NCI-H2171 (cell line): ENCODE data around the gene JAK3.
"Not testable (repeated sequence)": the region's sequence is repeated elsewhere in the genome, so short reads cannot be mapped to it uniquely, and the experiment has no call there.

ENCODE experiments used
- DNase-seq: peaks from one replicate; lab custom pipeline; 2025; lab: John Stamatoyannopoulos, UW

The JAK3 gene

DNA sequence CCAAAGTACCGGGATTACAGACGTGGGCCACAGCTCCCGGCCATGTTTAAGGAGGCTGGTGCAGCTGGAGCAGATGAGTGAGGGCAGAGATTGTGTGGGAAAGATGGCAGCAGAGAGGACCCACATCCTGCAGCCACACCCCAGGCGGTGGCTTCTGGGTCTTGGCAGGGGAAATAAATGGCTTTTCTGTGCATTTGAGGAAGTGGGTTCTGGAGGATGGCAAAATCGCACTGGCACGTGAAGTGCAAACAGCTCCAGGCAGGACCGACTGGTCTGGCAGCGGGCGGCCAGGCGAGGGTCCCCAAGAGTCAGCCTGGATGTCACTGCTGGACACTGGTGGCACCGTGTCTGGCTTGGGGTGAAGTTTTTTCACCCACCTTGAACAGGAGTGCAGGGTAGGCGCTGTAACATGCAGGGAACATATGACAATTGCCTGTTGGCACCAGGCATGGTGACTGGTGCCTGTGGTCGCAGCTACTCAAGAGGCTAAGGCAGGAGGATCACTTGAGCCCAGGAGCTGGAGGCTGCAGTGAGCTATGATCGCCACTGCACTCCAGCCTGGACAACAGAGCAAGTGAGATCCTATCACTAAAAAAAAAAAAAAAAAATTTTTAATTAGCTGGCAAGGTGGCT lies 44.4 kb downstream of the JAK3 start:
- DNase-seq: no peak

DNA sequence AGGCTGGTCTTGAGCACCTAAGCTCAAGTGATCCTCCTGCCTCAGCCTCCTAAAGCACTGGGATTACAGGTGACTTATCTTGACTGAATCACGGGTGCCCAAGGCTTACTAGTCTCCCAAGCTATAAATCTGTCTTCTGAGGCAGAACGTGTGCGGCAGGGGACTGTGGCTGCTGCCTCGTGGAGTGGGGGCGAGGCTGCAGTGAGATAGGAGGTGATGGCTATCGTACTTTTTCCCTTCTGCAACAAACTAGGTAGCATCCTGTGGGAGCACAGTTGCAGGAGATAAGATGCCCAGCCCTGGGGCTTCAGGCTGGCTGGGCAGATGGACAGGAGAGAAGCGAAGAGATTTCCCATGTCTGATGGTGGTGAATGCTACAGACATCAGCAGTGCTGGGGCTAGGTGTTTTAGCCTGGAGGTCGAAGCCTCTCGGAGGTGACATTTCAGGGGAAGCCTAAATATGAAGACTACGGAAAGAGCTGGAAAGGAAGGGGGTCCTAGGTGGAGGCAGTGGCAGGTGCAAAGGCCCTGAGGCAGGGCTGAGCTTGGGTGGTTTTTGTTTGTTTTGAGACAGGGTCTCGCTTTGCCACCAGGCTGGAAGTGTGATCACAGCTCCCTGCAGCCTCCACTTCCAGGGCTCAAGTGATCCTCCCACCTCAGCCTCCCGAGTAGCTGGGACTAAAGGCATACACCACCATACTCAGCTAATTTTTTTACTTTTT lies 45.5 kb downstream of the JAK3 start:
- no peak for DNase-seq

DNA sequence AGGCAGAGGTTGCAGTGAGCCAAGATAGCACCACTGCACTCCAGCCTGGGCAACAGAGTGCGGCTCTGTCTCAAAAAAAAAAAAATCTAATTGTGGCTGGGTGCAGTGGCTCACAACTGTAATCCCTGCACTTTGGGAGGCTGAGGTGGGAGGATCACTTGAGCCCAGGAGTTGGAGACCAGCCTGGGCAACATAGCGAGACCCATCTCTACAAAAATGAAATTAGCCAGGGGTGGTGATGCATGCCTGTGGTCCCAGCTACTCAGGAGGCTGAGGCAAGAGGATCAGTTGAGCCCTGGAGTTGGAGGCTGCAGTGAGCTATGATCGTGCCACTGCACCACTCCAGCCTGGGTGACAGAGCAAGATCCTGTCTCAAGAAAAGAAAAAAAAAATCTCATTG lies 49.2 kb downstream of the JAK3 start:
- not testable (repeated sequence) for DNase-seq

- DNase-seq: no peak
These were observed 50.2 kb downstream of the JAK3 start for GRCh38 chr19:17797424-17798201.

DNA sequence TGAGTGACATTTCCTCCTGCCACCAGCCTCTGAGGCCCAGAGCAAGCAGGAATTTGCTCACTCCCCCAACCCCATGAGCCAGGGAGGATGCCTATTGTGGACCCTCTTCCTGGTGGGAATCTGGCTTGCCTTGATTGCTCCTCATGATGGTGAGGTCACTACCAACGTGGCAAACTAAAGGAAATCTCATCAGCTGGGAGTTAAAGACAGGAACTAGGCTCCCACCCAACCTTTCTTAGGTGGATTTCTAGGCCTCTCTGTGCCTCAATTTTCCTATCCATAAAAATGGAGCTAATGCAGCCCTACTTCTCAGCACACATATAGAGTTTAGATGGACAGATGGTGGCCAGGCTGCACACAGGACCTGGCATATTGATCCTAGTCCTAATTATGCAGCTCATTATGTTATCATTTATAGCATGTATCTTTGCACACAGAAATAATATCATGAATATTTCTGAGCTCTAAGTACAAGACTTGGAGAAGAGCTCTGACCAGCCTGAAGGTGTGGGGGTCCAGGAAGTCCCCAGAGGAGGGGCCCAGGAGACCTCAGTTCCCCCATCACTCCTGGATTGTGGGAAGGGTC lies 50.9 kb downstream of the JAK3 start:
- no peak for DNase-seq

- no peak for DNase-seq
These were observed 51.6 kb downstream of the JAK3 start for GRCh38 chr19:17796013-17796837.

GRCh38 chr19:17795495-17795856 lies 52.3 kb downstream of the JAK3 start:
- DNase-seq: no peak

GRCh38 chr19:17794731-17795494 lies 52.9 kb downstream of the JAK3 start, which contains the start of gene B3GNT3:
TSS of gene B3GNT3 (plus strand) at chr19:17795138. CDS start at chr19:17807808, 12,670 bp downstream.
- DNase-seq: peak; percentile 62

- DNase-seq: no peak
These were observed 53.4 kb downstream of the JAK3 start for GRCh38 chr19:17794412-17794730.

- DNase-seq: no peak
These were observed 57.6 kb downstream of the JAK3 start for GRCh38 chr19:17790059-17790780.

DNA sequence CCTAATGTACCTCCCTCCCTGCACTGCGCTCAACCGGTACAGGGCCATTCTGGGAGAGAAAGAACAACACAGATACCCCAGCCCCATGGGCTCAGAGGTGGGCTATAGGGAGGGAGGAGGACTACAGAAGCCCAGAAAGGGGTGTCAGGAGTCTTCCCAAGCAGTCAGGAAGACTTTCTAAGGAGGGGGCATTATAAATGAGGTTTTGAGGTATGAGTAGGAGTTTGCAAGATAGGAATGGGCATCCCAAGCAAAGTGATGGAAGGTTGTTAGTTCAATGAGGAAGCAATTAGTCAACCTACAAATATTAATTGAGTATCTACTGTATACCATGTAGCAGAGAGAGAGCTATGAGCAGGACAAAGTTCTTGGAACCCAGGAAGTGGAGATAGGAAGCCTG lies 59.1 kb downstream of the JAK3 start:
- DNase-seq: no peak

- DNase-seq: no peak
These were observed 60.4 kb downstream of the JAK3 start for GRCh38 chr19:17787274-17787913.

DNA sequence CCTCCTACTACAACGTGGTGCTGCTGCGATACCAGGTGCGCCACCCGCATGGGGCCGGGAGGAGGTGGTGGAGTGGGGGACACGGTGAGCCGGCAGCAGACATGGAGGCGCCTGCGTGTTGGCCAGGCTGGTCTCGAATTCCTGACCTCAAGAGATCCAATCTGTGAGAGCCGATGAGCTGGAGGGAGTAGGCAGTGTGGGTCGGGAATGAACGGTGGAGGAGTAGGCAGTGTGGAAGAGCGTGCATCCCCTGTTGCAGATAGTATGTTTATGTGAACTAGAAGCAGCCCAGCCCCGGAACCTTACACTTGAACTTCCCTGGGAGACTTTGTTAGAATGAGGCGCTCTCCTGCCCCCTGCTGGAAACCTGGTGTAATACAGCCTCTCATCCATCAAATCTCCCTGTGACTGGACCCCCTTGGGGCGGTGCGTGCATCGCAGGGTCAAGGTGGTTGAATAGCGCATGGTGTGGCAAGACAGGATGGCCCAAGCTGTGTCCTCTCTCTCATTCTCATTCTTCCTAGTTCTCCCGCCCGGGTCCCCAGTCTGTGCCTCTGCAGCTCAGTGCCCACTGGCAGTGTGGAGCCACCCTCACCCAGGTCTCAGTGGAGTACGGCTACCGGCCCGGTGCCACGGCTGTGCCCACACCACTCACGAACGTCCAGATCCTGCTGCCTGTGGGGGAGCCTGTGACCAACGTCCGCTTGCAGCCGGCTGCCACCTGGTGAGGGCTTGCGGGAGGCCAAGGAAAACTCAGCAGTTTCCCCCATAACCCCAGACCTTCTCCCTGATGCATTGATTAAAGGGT lies 63.4 kb downstream of the JAK3 start:
- peak; percentile 30 for DNase-seq

DNA sequence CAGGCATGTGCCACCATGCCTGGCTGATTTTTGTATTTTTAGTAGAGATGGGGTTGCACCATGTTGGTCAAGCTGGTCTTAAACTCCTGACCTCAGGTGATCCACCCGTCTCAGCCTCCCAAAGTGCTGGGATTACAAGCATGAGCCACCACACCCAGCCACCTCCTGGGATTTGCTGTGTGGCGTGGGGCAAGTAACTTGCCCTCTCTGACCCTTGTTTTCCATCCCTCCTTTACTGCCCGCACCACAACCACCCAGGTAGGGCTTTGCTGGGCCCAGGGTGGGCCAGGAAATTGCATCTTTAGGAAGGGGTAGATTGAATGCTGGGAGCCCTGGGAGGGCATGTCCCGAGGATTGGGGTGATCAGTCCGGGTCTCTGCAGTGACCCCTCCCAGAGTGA lies 64.1 kb downstream of the JAK3 start:
- not testable (repeated sequence) for DNase-seq

DNA sequence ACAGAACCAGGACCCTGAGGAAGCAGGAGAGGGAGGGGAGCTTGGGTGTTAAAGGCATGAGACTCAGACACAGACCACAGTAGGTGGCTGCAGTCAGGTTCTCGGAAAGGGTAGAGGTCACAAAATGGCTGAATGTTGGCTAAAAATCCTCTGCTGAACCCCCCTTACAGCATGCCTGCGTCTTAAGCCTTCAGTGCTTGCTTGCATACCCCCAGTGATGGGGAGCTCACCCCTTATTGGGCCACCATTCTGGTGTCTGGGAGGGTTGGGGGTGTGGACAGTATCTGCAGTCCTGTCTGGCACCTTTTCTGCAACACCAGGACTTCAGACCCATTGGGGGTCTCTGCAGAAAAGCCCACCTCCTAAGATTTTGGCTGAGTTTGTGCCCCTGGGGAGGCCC lies 67.0 kb downstream of the JAK3 start:
- no peak for DNase-seq

DNA sequence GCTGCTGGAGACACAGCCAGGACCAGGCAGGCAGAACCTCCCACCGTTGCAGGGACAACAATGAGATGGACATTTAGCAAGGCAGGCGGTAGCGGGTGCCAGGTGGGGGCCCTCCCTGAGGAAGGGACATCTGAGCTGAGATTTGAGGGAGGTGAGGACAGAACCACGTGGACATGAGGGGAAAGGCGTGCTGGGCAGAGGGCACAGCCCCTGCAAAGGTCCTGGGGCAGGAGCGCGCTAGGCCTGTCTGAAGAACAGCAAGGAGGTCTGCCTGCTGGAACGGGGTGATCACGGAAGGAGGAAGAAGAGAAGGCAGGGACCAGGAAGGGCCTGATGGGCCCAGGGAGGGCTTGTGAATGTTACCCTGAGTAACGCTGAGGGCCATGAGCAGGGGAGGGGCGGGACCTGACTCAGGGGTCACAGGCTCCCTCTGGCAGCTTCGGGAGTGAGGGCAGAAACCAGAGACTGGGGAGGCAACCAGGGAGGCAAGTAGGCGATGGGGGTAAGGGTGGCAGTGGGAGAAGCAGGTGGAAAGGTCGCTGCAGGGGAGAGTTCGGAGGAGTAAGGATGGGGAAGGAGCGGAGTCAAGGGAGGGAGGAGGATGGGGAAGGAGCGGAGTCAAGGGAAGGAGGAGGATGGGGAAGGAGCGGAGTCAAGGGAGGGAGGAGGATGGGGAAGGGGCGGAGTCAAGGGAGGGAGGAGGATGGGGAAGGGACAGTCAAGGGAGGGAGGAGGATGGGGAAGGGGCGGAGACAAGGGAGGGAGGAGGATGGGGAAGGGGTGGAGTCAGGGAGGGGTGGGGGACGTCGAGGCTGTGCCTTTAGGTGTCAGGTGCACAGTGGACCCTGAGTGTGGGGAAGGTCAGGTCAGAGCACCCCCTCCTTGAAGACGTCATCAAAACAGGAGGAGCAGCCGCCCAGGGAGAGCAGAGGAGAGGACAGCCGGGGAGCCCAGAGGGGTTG lies 68.5 kb downstream of the JAK3 start:
- no peak for DNase-seq

- no peak for DNase-seq
These were observed 69.4 kb downstream of the JAK3 start for GRCh38 chr19:17778251-17778967.
